GM18505 (cell line): ENCODE measurements around the gene PROX2.

Source experiments
- ATAC-seq: cut with Tn5 transposase; IDR thresholded peaks from one replicate; pipeline ENCODE4 v1.9.1; 2021; ENCODE audit not compliant: unreplicated experiment
- POLR2A ChIP-seq: IDR thresholded peaks from 4 replicates; pipeline ENCODE4 v1.6.1; 2011; ENCODE audit warnings: borderline replicate concordance; ENCODE audit not compliant: insufficient read depth, insufficient read length; ENCODE audit errors: extremely low read depth

Gene PROX2

DNA sequence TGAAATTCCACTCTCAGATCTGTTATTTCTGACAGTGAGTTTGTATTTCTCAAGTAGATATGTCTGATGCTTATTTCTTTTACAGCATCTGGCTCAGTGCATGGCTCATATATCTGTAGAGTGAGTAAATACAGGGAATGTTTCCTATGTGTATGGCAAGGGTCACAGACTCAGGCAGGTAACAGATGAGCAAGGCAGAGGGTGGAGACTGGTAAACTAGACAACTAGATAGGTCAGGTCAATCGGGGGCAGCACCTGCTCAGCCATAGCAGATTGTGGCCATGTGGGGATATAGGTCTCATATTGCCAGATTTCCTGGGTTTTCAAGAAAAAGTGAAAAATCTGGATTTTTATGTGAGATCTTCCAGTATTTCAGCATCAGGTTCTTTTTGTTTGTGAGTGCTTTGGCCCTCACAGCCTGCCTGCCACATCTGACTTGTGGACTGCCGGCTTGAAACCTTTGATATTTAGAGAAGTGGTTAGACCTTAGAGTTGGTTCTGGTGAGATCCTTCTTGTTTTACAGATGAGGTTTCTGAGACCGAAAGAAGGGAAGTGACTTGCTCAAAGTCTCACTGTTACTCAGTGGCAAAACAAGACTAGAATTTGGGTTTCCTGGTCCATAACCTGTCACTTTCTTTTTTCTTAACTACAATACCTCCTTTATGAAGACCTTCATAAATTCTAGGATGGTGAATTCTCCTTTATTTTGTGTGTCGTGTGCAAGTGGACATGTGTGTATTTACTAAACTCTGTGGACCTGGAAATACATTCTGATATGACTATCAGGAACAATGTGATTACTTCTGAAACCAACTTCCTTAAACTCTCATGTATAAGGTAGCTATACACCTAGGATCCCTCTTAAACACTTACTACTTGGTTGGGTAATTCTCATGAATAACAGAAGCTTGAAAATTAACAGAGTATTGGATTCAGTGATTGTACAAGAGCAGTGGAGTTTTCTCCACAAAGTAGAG, 34.4 kb downstream of the PROX2 start:
- TF ChIP-seq POLR2A: no peak
- ATAC-seq: peak; percentile 80

DNA sequence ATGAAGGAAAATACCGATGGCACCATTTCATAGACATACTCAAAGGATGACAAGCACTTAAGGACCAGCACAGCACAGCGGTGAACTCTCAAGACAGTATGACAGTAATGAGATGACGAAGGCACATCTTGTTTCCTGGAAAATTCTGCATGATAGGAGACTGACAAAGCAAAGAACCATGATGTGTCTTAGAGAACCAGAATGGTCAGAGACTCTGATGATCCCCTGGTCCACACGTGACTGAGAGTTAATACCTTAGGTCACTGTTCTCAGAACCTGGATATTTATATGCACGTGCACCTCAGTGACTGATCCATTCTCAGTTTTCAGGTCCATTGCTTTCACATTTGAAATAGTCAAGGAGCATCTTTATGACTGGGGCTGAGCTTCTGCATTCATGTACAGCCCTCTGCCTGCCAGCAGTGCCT, 35.3 kb downstream of the PROX2 start:
- no peak for ATAC-seq
- no peak for TF ChIP-seq POLR2A

DNA sequence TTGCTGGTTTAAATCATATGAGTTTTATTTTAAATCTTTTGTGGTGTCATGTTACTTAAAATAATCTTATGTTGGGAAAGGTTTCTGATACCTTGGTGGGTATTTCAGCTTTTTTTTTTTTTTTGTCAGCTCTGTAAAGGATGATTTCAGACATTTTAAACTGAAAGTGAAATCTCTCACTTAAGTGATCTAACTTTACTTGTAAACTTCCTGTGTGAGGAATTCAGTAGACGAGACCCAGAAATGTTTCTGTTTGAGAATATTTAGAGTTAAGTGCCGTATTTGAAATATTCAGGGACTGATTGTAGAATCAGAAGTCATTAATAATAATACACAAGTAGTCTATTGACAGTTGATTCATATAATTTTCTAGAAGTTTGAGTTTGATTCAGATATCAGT, 37.8 kb downstream of the PROX2 start:
- no peak for ATAC-seq
- no peak for TF ChIP-seq POLR2A

DNA sequence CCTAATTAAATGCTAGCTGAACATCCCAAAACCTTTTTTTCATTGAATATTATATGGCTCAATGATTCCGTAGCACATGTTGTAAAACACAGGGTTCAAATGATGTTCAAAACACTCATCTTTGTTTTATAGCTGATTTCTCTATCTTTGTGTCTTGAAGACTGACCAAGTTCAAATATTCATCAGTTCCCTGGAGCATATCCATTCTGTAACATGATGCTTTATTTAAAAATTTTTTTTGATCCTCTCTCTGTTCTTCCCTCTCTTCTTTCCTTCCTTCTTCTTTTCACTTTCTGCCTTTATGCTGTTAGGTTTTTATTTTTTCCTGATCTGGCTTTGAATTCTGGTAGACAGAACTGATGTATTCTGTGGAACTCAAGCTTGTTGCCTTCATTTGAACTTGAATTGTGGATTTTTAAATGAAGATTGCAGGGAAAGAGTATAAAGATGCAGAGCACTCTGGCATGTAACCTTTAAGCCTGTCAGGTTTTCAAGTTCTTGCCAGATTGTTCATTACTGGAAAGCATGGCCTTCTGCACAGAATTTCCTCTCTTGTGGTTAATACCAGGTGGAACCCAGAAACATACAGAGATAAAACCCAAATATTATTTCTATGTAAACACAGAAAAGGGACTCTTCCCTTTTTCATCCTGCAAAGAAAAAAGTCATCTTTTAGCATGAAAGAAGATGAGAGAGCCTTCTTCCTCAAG, 39.5 kb downstream of the PROX2 start:
- no peak for TF ChIP-seq POLR2A
- ATAC-seq: no peak

DNA sequence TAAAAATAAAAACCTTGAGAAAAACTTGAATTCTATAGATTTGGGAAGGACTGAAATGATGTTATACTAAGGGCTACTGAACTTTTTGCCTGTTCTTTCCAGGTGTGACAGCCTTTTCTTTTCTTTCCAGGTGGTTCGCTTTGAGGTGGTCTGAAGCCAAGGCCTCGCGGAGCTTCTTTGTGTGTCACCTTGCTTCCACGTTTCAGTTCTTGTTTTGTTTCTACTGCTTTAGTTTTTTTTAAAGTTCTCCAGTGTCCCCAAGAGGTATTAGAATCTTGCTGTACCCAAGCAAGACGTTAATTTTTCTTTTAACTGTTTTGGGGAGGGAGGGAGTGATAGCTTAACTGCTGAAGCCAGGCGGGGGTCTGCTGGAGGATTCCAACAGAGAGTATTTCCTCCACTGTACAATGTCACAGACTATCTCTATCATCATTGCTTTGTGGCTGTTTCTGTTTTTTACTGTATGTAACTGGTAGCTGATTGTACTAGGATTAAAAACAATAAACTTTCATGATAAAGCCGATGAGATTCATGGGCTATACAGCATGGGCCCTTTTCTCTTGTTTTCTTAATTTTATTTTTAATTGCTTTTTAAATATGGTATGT, 40.2 kb downstream of the PROX2 start:
- TF ChIP-seq POLR2A: no peak
- ATAC-seq: no peak

DNA sequence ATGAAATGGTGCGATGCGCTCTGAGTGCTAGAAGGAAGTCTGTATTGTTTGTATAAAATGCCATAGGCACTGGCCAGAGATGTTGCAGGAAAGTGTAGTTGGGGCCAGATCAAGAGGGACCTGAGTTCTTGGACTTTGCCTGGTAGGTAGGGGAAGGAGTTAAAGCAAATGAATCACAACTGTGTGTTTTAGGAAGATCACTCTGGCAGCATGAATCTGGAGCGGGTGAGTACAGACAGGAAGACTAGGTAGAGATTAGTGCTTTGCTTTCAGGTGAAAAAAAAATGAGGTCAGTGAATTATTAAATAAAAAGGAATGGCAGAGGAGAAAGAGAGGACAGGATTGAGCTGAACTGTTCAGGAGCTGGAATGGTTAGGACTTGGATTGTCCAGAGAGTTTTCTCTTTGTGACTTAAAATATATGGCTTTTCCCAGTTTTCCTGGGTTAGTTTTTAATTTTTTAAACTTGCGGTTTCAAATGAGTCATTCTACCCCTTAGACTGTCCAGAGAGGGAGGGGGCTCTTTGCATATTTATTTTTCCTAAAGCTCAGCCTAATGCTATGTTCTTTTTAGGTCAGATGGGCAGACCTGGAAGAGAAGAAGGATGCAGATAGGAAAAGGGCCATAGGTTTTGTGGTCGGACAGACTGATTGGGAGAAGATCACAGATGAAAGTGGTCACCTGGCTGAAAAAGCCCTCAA, 41.1 kb downstream of the PROX2 start:
- no peak for TF ChIP-seq POLR2A
- ATAC-seq: no peak

DNA sequence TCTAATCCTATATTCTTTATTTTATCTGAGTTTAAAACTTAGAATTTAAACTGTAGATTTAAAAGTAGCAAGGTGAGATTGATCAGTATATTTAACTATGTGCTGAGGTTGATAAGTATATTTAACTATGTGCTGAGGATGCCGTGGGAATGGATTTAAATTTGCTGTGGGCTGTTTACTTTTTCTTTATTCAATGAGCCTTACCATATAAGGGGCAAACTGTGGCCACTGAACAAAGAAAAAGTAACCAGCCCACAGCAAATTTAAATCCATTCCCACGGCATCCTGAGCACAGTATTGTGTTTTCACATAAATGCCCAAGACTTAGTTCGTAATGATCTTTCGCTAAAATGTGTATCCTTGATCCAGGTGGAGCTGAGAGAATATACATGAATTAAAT, 43.1 kb downstream of the PROX2 start:
- TF ChIP-seq POLR2A: no peak
- ATAC-seq: no peak

DNA sequence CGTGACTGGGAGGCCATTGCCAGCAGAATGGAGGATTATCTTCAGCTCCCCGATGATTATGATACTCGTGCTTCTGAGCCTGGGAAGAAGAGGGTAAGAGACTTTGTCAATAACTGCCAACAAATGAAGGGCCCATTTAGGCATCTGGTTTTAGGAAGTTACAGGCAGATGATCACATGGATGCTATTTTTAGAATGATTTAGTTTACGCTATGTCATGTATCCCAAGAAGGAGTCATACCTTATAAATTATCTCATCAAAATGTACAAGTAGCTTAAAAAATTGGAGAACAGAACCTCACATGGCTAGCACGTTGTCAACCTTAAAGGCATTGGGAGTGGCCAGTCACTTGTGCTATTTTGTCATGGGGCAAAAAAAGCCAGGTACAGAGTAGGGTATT, 46.7 kb downstream of the PROX2 start:
- no peak for ATAC-seq
- TF ChIP-seq POLR2A: no peak

DNA sequence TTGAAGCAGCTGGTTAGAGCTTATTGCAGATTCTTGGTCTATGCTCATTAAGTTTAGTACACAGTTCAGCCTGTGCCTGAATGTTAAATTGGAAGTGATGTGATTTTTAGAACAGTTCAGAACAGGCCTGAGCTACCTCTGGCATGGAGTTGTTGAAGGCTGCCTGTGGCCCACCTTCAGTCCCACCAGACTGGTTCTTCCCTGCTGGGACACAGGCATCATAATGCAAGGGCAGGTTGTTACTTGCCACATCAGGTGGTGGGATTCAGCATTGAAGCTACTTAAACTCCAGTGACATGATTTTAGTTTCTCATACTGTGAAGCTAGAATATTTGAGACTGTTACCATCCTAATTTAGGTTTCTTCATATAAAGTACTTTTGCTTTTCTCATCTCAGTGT, 49.4 kb downstream of the PROX2 start:
- ATAC-seq: no peak

More for the DNA sequence above, 49.4 kb downstream of the PROX2 start:
- TF ChIP-seq POLR2A: no peak
